ENCODE results near the gene CLUH. TPM values are rescaled to one million over a fixed set of nuclear protein-coding genes. Genes with fewer than 3 reads are reported as not detected.

The CLUH gene
- polyA plus RNA-seq, 1 experiment = 7.1 TPM

DNA sequence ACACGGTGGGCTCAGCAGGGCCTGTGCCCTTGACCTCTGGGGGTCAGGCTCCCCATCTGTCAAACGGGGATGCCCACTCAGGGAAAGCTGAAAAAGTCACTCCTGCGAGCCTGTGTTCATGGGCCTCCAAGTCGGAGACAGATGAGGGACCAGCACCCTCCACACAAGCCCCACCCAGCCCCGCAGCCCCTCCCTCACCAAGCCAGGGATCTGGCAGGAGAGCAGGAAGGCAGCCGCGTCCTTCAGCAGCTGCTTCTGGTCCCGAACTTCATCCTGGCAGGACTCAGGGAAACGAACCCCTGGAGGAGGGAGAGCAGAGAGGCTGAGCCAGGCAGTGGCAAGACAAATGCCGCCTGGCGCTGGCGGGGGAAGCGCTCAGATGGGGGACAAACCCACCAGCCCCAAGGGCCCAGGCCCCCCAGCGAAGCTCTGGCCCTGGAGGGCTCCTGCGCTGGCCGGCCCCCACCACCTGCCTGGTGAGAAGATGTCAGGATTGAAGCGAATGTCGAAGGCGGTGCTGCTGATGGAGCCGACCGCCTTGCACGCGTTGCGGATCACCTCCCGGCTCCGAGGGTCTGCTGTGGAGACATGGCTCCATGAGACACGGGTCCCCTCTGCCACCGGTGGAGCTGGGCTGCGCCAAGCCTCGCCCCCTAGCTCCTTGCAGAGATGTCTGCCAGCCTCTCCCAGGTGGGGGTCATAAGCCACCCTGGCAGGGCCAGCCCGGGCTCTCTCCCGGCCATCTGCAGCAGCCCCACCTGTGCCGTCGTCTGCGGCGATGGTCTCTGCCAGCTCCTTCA, 15.4 kb downstream of the CLUH start:
- TF ChIP-seq, protein P1, sequence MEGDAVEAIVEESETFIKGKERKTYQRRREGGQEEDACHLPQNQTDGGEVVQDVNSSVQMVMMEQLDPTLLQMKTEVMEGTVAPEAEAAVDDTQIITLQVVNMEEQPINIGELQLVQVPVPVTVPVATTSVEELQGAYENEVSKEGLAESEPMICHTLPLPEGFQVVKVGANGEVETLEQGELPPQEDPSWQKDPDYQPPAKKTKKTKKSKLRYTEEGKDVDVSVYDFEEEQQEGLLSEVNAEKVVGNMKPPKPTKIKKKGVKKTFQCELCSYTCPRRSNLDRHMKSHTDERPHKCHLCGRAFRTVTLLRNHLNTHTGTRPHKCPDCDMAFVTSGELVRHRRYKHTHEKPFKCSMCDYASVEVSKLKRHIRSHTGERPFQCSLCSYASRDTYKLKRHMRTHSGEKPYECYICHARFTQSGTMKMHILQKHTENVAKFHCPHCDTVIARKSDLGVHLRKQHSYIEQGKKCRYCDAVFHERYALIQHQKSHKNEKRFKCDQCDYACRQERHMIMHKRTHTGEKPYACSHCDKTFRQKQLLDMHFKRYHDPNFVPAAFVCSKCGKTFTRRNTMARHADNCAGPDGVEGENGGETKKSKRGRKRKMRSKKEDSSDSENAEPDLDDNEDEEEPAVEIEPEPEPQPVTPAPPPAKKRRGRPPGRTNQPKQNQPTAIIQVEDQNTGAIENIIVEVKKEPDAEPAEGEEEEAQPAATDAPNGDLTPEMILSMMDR (IDR thresholded peaks at IDR 0.05; ENCODE audit: low read depth, low read length) = no peak
- DNase-seq (ENCODE audit: low read depth, low spot score) = no peak
- Histone ChIP-seq H3K4me3 (ENCODE audit: low read depth, low read length) (no peak overlapping the region), H3K27ac (ENCODE audit: low read depth, low read length) (no peak overlapping the region), H3K27me3 (ENCODE audit: control insufficient read depth, insufficient read depth, low read length) (no peaks in the 10 kb centered on the region), H3K9me3 (ENCODE audit: control insufficient read depth, insufficient read depth, low read length) (no peaks in the 10 kb centered on the region; the same call in 1 of the 2 replicates)
- ChIA-PET CTCF (no interaction called here), POLR2A (interaction anchor here (1.1 kb wide), 1 partner anchor 10 kb away, joined by 4 read pairs; no protein-coding TSS in a partner anchor)

- ChIA-PET POLR2A (interaction anchor here (1.1 kb wide), 1 partner anchor 9 kb away, joined by 4 read pairs; no protein-coding TSS in a partner anchor), CTCF (no interaction called here)
- no peak for DNase-seq (ENCODE audit: low read depth, low spot score)
- no peaks in the 10 kb centered on the region for H3K27me3 ChIP-seq (ENCODE audit: control insufficient read depth, insufficient read depth, low read length)
- no peak overlapping the region for H3K4me3 ChIP-seq (ENCODE audit: low read depth, low read length)
- H3K9me3 ChIP-seq (ENCODE audit: control insufficient read depth, insufficient read depth, low read length) = no peaks in the 10 kb centered on the region; the same call in 1 of the 2 replicates
- H3K27ac ChIP-seq (ENCODE audit: low read depth, low read length) = no peak overlapping the region
- TF ChIP-seq, protein P1 (IDR thresholded peaks at IDR 0.05; ENCODE audit: low read depth, low read length) = no peak
Observed at GRCh38 chr17:2695243-2695960, 16.2 kb downstream of the CLUH start.

- ChIA-PET CTCF (no interaction called here), POLR2A (interaction anchor here (1.1 kb wide), 1 partner anchor 8 kb away, joined by 4 read pairs; no protein-coding TSS in a partner anchor)
- Histone ChIP-seq H3K4me3 (ENCODE audit: low read depth, low read length) (no peak overlapping the region), H3K27ac (ENCODE audit: low read depth, low read length) (no peak overlapping the region), H3K9me3 (ENCODE audit: control insufficient read depth, insufficient read depth, low read length) (no peaks in the 10 kb centered on the region; the same call in 1 of the 2 replicates), H3K27me3 (ENCODE audit: control insufficient read depth, insufficient read depth, low read length) (no peaks in the 10 kb centered on the region)
- TF ChIP-seq, protein P1 (IDR thresholded peaks at IDR 0.05; ENCODE audit: low read depth, low read length) = no peak
- no peak for DNase-seq (ENCODE audit: low read depth, low spot score)
Observed at GRCh38 chr17:2694381-2695242, 17.0 kb downstream of the CLUH start.

DNA sequence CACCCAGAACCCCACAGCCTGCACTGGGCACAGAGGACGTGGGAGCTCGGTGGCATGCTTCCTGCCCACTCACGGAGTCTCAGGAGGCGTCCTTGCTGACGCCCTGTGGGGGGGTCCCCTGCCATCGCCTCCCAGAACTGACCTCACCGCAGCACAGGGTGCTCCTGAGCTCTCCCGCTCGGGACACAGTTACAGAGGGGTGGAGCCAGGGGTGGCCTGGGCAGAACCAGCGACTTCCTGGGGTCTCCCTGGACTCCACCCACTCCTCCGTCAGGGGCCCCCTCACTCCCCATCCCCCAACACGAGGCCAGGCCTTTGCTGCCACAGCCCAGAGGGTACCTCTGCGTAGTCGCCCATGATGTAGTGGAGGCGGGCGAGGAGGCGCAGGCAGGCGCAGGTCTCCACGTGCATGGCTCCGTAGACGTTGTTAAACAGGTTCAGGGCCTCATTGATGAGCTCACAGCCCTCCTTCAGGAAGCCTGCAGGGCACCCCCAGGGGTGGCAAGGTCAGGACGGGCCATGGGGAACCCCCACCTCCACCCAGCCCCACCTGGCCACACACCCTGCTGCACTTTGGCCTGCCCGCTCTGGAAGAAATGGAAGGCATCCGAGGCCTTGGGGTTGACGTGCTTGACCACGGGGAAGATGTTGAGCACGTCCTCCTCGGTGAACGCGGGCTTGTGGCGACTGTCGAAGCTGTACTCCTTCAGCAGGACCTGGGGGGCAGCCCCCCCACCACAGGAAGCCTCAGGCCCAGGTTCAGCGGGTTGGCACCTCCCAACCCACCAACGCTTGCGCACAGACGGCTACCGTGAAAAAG, 17.8 kb downstream of the CLUH start:
- H3K27me3 ChIP-seq (ENCODE audit: control insufficient read depth, insufficient read depth, low read length) = no peaks in the 10 kb centered on the region
- H3K9me3 ChIP-seq (ENCODE audit: control insufficient read depth, insufficient read depth, low read length) = no peaks in the 10 kb centered on the region; the same call in 1 of the 2 replicates
- TF ChIP-seq, protein P1 (IDR thresholded peaks at IDR 0.05; ENCODE audit: low read depth, low read length) = no peak
- no peak for DNase-seq (ENCODE audit: low read depth, low spot score)
- no peak overlapping the region for H3K27ac ChIP-seq (ENCODE audit: low read depth, low read length)
- ChIA-PET CTCF (no interaction called here), POLR2A (interaction anchor here (0.6 kb wide), 1 partner anchor 19 kb away, joined by 3 read pairs; no protein-coding TSS in a partner anchor)
- no peak overlapping the region for H3K4me3 ChIP-seq (ENCODE audit: low read depth, low read length)
